ENCODE data around the gene GPR31.

- TF ChIP-seq CTCF (IDR thresholded peaks at IDR 0.05) (no peak), ZFX (IDR thresholded peaks at IDR 0.05; ENCODE audit: borderline replicate concordance) (no peak)
Observed at GRCh38 chr6:167157863-167158262, at the start of gene GPR31.

Measured in 22Rv1 (cell line).